ENCODE results near the gene APOBR. TPM values are rescaled to one million over a fixed set of nuclear protein-coding genes. Genes with fewer than 3 reads are reported as not detected.

APOBR gene
- total and polyA plus RNA-seq, 11 donors, result 0.15 to 4.7 (median 0.79) TPM

DNA sequence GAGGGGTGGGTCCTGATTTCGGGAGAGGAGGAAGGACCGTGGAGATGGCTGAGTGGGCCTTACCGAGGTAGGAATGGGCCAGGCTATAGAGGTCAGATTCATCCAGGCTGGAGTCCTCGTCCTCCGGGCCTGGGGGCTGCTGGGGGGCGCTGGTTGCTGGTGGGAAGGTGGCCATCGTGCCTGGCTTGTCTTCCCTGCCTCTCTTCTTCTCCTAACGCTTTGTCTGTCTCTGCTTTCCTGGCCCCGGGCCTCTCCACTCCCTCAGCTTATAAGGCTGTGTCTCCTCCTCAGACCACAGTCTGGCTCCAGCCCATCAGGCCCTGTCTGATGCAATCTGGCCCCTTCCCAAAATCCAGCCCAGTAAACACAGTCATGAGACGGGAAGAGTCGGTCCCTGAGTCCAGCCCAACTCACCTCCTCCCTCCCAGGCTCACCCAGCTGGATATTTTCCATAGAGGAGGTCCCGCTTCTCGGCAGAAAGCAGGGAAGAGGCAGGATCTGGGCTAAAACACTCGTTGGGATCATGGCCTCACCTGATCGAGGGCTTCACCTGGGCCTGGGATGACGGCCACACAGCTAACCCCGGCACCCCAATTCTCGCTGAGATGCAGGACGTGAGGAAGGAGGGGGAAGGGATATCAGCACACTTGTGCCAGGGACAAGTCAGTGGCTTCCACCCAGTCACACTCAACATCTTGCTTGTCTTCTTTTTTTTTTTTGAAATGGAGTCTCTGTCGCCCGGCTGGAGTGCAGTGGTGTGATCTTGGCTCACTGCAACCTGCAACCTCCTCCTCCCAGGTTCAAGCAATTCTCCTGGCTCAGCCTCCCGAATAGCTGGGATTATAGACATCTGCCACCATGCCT, 44.5 kb downstream of the APOBR start, which contains the start of gene NUPR1:
NUPR1 (minus strand) TSS at position 242 of the 864 bp plus-strand sequence; CDS start at position 175, 67 bp downstream.
- peaks cover 0 to 21% (median 3%) of the 10 kb centered on the region in 9 donors for H3K36me3 ChIP-seq
- WGBS, 4 donors, result 12 to 24% (median 15%) methylated on average over 22 of the region's 22 CpGs
- H3K4me3 ChIP-seq, result peak within 1 kb of the TSS; percentile 11 to 71 (median 58)
- TF ChIP-seq, protein P1, sequence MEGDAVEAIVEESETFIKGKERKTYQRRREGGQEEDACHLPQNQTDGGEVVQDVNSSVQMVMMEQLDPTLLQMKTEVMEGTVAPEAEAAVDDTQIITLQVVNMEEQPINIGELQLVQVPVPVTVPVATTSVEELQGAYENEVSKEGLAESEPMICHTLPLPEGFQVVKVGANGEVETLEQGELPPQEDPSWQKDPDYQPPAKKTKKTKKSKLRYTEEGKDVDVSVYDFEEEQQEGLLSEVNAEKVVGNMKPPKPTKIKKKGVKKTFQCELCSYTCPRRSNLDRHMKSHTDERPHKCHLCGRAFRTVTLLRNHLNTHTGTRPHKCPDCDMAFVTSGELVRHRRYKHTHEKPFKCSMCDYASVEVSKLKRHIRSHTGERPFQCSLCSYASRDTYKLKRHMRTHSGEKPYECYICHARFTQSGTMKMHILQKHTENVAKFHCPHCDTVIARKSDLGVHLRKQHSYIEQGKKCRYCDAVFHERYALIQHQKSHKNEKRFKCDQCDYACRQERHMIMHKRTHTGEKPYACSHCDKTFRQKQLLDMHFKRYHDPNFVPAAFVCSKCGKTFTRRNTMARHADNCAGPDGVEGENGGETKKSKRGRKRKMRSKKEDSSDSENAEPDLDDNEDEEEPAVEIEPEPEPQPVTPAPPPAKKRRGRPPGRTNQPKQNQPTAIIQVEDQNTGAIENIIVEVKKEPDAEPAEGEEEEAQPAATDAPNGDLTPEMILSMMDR (IDR thresholded peaks at IDR 0.05), result no peak
- TF ChIP-seq POLR2A (IDR thresholded peaks at IDR 0.05), result peak in 1 of 2 donors; percentile 85
- H3K4me1 ChIP-seq, result peaks cover 0 to 54% (median 20%) of the 10 kb centered on the region in 12 donors
- intact Hi-C loops (cut with DNase I), result loop anchor here in 3 of 10 donors (2.0 to 5.0 kb wide), 2 partner anchors 46 to 47 kb away; partner anchors contain the start of genes CLN3 (in 3 of the 3) and APOBR (in 2 of the 3)
- no peaks in the 10 kb centered on the region for H3K9me3 ChIP-seq
- DNase-seq (peak; percentile 90 to 96 (median 95)), ATAC-seq (peak; percentile 96 to 99 (median 98))
- H3K27me3 ChIP-seq, result no peaks in the 10 kb centered on the region
- peak within 1 kb of the TSS; percentile 82 to 98 (median 93) for H3K27ac ChIP-seq

- intact Hi-C loops (cut with DNase I), result loop anchor here in 2 of 10 donors (5.0 to 10.0 kb wide), 2 partner anchors 43 to 66 kb away; partner anchors contain the start of gene NPIPB7 (in 1 of the 2)
- Histone ChIP-seq H3K27ac (peak overlapping the region in 4 of 12 donors; percentile 20 to 98 (median 94)), H3K27me3 (no peaks in the 10 kb centered on the region), H3K36me3 (peaks cover 0 to 21% (median 3%) of the 10 kb centered on the region in 9 donors), H3K4me1 (peaks cover 0 to 41% (median 20%) of the 10 kb centered on the region in 12 donors), H3K4me3 (no peak overlapping the region), H3K9me3 (no peaks in the 10 kb centered on the region)
- ATAC-seq, result no peak
- TF ChIP-seq POLR2A (IDR thresholded peaks at IDR 0.05), result no peak
- TF ChIP-seq, protein P1 (IDR thresholded peaks at IDR 0.05), result no peak
- 83 to 88% (median 85%) methylated on average over 3 of the region's 3 CpGs for WGBS, 4 donors
- DNase-seq, result no peak
Observed at GRCh38 chr16:28540346-28540745, 45.9 kb downstream of the APOBR start.

- Histone ChIP-seq H3K4me3 (no peak overlapping the region), H3K27me3 (no peaks in the 10 kb centered on the region), H3K27ac (peak overlapping the region in 1 of 12 donors; percentile 76), H3K36me3 (peaks cover 0 to 2% (median 0%) of the 10 kb centered on the region in 9 donors), H3K9me3 (no peaks in the 10 kb centered on the region), H3K4me1 (peaks cover 0 to 34% (median 14%) of the 10 kb centered on the region in 12 donors)
- DNase-seq (no peak), ATAC-seq (no peak)
- TF ChIP-seq, protein P1 (IDR thresholded peaks at IDR 0.05), result no peak
- TF ChIP-seq POLR2A (IDR thresholded peaks at IDR 0.05), result no peak
- intact Hi-C loops (cut with DNase I), result loop anchor here in 2 of 10 donors (5.0 to 10.0 kb wide), 2 partner anchors 45 to 68 kb away; partner anchors contain the start of gene NPIPB7 (in 1 of the 2)
- 78 to 92% (median 87%) methylated on average over 7 of the region's 7 CpGs for WGBS, 4 donors
Observed at GRCh38 chr16:28542646-28543045, 48.2 kb downstream of the APOBR start.

DNA sequence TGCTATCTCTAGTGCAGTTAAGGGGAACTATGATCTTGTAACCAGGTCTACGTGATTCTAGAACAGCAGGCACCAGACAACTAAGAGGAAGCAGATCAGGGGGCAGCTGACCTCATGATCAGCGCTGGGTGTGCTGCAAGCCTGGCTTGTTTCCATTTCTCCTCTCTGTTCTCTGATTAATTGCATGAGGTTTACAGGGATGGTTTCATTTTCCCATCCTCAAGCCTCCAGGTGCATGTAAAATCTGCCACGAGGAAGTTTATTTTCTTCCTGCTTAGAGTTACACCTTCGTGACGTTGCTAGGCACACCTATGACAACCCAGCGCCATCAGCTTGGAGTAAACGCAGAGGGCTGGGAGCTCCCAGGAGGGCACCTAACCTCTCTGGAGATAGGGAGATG, 48.6 kb downstream of the APOBR start:
- Histone ChIP-seq H3K4me3 (no peak overlapping the region), H3K27me3 (no peaks in the 10 kb centered on the region), H3K36me3 (no peaks in the 10 kb centered on the region), H3K27ac (peak overlapping the region in 1 of 12 donors; percentile 76), H3K9me3 (no peaks in the 10 kb centered on the region), H3K4me1 (peaks cover 0 to 34% (median 11%) of the 10 kb centered on the region in 12 donors)
- ATAC-seq, result no peak
- TF ChIP-seq, protein P1 (IDR thresholded peaks at IDR 0.05), result no peak
- TF ChIP-seq POLR2A (IDR thresholded peaks at IDR 0.05), result no peak
- peak in 1 of 5 donors; percentile 39 for DNase-seq
- WGBS, 4 donors, result 70 to 81% (median 77%) methylated on average over 7 of the region's 7 CpGs
- intact Hi-C loops (cut with DNase I), result loop anchor here in 2 of 10 donors (5.0 to 10.0 kb wide), 2 partner anchors 46 to 68 kb away; partner anchors contain the start of gene NPIPB7 (in 1 of the 2)
